Osteocyte (in vitro differentiated cells): ENCODE data around the gene BHMT2. TPM values are rescaled to one million over a fixed set of nuclear protein-coding genes. Genes with fewer than 3 reads are reported as not detected.

Experiments
- DNase-seq: peaks from one replicate; pipeline ENCODE4 v3.0.0; 2021; ENCODE audit warnings: mixed read lengths; ENCODE audit not compliant: unreplicated experiment; ENCODE audit errors: extremely low spot score
- H3K27ac Mint-ChIP-seq: one replicate; pipeline ENCODE4 v1.8.0; 2021; ENCODE audit warnings: mild to moderate bottlenecking, mixed read lengths; ENCODE audit not compliant: unreplicated experiment
- H3K27me3 Mint-ChIP-seq: one replicate; pipeline ENCODE4 v1.8.0; 2021; ENCODE audit warnings: mixed read lengths; ENCODE audit not compliant: unreplicated experiment
- H3K36me3 Mint-ChIP-seq: one replicate; pipeline ENCODE4 v1.8.0; 2021; ENCODE audit warnings: mixed read lengths; ENCODE audit not compliant: unreplicated experiment
- H3K4me1 Mint-ChIP-seq: one replicate; pipeline ENCODE4 v1.8.0; 2021; ENCODE audit warnings: mixed read lengths; ENCODE audit not compliant: unreplicated experiment
- H3K4me3 Mint-ChIP-seq: one replicate; pipeline ENCODE4 v1.8.0; 2021; ENCODE audit warnings: mild to moderate bottlenecking, moderate library complexity, mixed read lengths; ENCODE audit not compliant: unreplicated experiment
- H3K9me3 Mint-ChIP-seq: one replicate; pipeline ENCODE4 v1.8.0; 2021; ENCODE audit warnings: mixed read lengths; ENCODE audit not compliant: unreplicated experiment
- total RNA-seq: library from RNA; stranded (reverse); gene quantifications from 2 replicates; pipeline ENCODE4 v1.2.1, GENCODE V29; 2021
- TF ChIP-seq, protein P1 (sequence below): fragments of 200-600 bp; sonication (generic); IDR thresholded peaks from 2 replicates; pipeline ENCODE4 v1.5.0; 2021; ENCODE audit warnings: antibody characterized with exemption, mild to moderate bottlenecking, moderate library complexity

Gene BHMT2
- total RNA-seq, 1 donor from 2014 or later: not detected

DNA sequence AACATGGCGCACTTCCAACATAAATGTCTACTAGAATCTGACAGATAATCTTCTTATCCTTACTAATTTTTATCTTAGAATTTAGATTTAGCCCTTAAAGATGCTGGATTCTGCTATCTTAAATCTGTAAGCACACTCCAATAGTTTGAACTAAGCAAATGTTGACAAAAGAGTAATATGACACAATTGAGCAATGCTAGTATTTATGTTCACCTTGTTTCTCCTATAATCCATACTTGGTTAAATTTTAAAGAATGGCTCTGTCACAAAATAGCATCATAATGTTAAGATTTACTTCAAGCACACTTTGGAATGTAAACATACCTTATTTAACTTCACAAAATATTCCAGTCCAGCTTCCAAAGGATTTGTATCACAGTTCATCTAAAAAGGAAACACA, 45.6 kb upstream of the BHMT2 start:
- H3K4me1 Mint-ChIP-seq: peaks cover 19% of the 10 kb centered on the region
- peaks cover 20% of the 10 kb centered on the region for H3K27me3 Mint-ChIP-seq
- TF ChIP-seq, protein P1, sequence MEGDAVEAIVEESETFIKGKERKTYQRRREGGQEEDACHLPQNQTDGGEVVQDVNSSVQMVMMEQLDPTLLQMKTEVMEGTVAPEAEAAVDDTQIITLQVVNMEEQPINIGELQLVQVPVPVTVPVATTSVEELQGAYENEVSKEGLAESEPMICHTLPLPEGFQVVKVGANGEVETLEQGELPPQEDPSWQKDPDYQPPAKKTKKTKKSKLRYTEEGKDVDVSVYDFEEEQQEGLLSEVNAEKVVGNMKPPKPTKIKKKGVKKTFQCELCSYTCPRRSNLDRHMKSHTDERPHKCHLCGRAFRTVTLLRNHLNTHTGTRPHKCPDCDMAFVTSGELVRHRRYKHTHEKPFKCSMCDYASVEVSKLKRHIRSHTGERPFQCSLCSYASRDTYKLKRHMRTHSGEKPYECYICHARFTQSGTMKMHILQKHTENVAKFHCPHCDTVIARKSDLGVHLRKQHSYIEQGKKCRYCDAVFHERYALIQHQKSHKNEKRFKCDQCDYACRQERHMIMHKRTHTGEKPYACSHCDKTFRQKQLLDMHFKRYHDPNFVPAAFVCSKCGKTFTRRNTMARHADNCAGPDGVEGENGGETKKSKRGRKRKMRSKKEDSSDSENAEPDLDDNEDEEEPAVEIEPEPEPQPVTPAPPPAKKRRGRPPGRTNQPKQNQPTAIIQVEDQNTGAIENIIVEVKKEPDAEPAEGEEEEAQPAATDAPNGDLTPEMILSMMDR: no peak
- no peaks in the 10 kb centered on the region for H3K9me3 Mint-ChIP-seq
- no peak for DNase-seq
- no peak overlapping the region for H3K4me3 Mint-ChIP-seq
- H3K27ac Mint-ChIP-seq: no peak overlapping the region
- no peaks in the 10 kb centered on the region for H3K36me3 Mint-ChIP-seq

DNA sequence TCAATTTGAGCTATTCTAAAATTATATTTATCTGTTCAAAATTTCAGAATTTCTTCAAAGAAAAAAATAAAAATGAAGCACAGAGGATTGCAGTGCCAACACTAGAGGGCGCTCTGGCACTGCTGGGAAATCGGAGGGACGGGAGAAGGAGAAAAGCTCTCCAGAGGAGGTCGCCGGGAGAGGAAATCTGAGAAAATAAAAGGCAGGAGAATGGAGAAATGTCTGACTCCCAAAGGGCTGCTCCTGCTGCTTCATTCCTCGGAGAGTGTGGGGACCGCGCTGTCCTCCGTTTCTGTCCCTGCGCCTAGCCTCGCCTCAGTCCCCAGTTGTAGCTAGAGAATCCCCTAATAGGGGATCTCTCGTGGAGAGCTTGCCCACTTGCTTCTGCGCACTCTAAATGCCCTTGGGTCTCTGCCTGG, 44.5 kb upstream of the BHMT2 start:
- peaks cover 19% of the 10 kb centered on the region for H3K4me1 Mint-ChIP-seq
- no peaks in the 10 kb centered on the region for H3K36me3 Mint-ChIP-seq
- peaks cover 20% of the 10 kb centered on the region for H3K27me3 Mint-ChIP-seq
- H3K4me3 Mint-ChIP-seq: peak overlapping the region; percentile 70
- H3K9me3 Mint-ChIP-seq: no peaks in the 10 kb centered on the region
- DNase-seq: peak; percentile 86
- H3K27ac Mint-ChIP-seq: no peak overlapping the region
- TF ChIP-seq, protein P1: peak; percentile 95

DNA sequence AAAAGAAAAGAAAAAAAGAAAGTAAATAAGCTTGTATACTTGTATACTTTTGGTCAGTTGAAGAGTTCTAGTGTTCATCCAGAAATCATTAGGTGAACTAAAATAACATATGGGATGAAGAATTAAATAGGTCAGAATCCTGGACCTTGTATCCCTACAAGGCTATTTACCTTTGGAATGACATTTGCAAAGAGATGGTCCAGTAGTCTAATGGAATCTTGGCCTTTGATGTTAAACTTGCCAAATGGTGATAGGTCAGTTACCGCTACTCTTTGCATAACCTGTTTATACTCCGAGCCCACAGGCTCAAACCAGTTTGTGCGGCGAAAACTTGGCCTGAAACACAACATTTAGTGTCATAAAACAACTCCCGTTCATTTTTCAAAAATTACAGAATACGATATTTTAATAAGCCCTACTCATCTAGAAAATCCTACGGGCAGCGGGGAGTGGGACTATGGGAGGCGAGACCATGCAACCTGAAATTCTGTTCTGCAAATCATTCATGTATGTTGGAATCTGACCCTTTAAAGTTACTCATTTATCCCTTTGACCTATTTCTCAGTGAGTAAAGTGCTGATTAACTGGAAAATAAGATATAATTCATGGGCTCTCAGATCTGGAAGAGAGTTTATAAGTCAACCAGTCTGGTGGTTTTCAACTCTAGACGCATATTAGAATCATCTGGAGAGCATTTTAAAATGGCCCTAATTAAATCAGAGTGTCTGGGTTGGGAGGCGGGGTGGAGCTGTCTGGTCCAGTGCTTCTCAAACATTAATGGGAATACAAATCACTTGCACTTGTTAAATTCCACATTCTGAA, 38.7 kb upstream of the BHMT2 start:
- peaks cover 13% of the 10 kb centered on the region for H3K27me3 Mint-ChIP-seq
- H3K36me3 Mint-ChIP-seq: no peaks in the 10 kb centered on the region
- DNase-seq: no peak
- TF ChIP-seq, protein P1: no peak
- H3K4me3 Mint-ChIP-seq: no peak overlapping the region
- H3K27ac Mint-ChIP-seq: no peak overlapping the region
- H3K4me1 Mint-ChIP-seq: no peaks in the 10 kb centered on the region
- H3K9me3 Mint-ChIP-seq: no peaks in the 10 kb centered on the region

DNA sequence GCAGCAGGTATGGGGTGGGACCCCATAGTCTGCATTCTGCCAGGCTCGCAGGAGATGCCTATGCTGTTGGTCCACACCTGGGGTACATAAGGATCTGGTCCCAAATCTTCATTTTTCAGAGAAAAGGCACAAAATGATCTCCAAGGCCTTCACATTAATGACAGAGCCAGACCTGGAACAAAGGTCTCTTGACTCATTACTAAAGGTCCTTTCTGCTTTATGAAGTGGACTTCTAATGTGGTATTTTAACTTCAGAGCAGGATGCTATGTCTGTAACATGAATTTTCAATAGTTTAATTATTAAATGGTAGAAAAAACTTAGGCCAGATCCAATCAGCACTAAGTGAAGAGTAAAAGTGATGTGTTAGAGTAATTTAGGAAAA, 38.1 kb upstream of the BHMT2 start:
- no peaks in the 10 kb centered on the region for H3K9me3 Mint-ChIP-seq

DNA sequence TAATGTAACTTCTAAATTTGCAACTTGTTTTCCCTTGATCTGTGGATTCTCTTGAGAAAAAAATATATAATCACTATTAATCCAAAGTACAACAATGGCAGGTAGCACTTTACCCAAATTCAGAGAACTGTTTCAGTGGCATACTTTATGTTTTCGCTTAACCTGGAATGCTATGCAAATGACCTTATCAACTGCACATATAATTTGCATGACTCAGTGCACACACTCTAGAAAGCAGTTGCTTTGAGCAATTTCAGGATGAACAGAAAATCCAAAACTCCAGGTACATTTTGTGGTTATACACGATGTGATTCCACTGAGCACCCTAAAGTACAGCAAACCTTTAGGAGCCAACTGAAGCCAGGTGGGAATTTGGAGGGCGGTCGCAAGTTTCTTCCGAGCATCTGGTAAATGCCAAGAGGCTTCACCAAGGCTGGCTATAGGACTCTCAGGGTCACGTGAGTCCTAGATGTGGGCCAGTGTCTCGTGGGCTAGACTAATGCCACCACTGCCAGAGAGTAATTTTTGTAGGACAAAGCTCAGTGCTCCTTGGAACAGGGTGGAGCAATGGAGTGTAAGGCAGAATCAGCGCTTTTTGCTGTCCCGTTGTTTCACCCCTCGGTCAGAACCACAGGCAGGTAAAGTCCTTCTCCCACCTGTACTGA, 37.4 kb upstream of the BHMT2 start:
- Mint-ChIP-seq H3K4me1 (no peaks in the 10 kb centered on the region), H3K27ac (no peak overlapping the region), H3K36me3 (no peaks in the 10 kb centered on the region), H3K27me3 (peaks cover 7% of the 10 kb centered on the region), H3K4me3 (no peak overlapping the region), H3K9me3 (no peaks in the 10 kb centered on the region)
- TF ChIP-seq, protein P1: no peak
- no peak for DNase-seq

More for the DNA sequence above, 38.1 kb upstream of the BHMT2 start:
- Mint-ChIP-seq H3K36me3 (no peaks in the 10 kb centered on the region), H3K4me1 (no peaks in the 10 kb centered on the region), H3K27me3 (peaks cover 11% of the 10 kb centered on the region), H3K27ac (no peak overlapping the region), H3K4me3 (no peak overlapping the region)
- DNase-seq: no peak
- TF ChIP-seq, protein P1: no peak
